ENCODE measurements around the gene RFTN2.

DNA sequence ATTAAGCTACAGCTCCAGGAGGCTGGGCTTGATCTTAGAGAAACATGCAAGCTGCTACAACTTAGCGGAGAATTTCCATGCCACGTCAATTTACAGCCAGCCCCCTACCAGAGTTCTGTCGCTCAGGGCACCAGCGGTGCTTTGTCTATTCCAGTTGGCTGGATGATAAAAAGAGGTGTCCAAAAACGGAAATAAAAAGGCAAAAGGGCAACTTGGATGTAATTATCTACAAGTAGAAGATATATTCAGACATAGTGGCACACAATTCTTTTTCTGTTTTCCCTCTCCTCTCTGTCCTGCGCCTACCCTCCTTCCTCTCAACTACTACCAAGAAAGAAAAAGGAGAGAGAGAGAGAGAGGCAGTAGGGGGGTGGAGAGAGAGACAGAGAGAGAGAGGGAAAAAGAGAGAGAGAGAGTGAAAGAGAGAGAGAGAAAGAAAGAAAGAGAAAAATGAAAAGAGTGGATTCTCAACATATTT is 363 bp upstream of the RFTN2 start:
- TF ChIP-seq POLR2A (IDR thresholded peaks at IDR 0.05): peak in 1 of 2 donors; percentile 20
- TF ChIP-seq, protein P1, sequence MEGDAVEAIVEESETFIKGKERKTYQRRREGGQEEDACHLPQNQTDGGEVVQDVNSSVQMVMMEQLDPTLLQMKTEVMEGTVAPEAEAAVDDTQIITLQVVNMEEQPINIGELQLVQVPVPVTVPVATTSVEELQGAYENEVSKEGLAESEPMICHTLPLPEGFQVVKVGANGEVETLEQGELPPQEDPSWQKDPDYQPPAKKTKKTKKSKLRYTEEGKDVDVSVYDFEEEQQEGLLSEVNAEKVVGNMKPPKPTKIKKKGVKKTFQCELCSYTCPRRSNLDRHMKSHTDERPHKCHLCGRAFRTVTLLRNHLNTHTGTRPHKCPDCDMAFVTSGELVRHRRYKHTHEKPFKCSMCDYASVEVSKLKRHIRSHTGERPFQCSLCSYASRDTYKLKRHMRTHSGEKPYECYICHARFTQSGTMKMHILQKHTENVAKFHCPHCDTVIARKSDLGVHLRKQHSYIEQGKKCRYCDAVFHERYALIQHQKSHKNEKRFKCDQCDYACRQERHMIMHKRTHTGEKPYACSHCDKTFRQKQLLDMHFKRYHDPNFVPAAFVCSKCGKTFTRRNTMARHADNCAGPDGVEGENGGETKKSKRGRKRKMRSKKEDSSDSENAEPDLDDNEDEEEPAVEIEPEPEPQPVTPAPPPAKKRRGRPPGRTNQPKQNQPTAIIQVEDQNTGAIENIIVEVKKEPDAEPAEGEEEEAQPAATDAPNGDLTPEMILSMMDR (IDR thresholded peaks at IDR 0.05): peak in 3 of 6 experiments; percentile 19 to 26 (median 24)
